Spleen (tissue), 7 donors: ENCODE measurements around the gene TTLL11.

ENCODE experiments used
- POLR2A ChIP-seq, 3 donors: fragments of 450-650 bp; IDR thresholded peaks; one replicate each; pipeline ENCODE4 v1.5.1; 2017; ENCODE audit warnings: antibody characterized with exemption in 3 of 3, mild to moderate bottlenecking in 1 of 3
- TF ChIP-seq, protein P1 (sequence below), 11 experiments: fragments of 200-600 bp in 7 of 11; fragments of 450-650 bp in 4 of 11; sonication (generic) in 4 of 11; IDR thresholded peaks in 8 of 11; conservative IDR thresholded peaks in 3 of 11; 1 replicate in 7 of 11; 2 replicates in 4 of 11; pipeline versions ENCODE4 v1.4.0 to v1.8.0; 2016 to 2021; ENCODE audit warnings: antibody characterized with exemption in 11 of 11, inconsistent platforms in 4 of 11, mild to moderate bottlenecking in 1 of 11
- donor health status: DM: no; HTN: no; CAD: no; lungs with moderate emphysema.
- donor health status: DM: no; HTN: no; CAD: no.
- donor health status: DM: no; HTN: no; CAD: no.

DNA sequence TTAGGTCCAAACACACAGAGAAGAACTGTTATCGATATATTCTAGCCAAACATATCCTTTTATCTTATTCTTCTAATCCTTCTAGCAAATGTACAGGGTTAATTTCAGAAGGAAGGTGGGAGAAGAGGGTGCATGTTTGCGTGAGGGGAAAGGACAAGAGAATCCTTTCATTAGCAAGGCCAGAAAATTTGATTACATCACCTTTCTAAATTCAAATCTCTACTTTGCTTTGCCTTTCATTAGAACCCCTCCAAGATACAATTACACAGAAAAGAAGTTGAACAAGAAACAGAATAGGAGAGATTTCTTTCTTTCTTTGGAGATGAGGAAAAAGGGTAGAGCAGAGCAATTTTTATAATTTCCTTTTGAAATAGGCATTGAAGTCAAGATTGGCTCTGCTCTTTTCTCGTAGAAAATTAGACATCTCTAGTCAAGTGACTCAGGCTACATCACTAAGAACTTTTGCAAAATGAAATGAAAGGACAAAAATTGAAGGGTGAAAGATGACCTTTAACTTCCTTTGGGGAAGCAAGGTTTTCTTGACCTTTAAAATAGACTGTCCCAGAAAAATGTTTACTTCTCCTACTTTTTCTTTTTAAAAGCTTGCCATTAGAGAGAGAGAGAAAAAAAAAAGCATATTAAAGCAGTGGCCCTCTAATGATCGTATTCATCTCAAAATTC is 81.2 kb downstream of the TTLL11 start:
- TF ChIP-seq, protein P1, sequence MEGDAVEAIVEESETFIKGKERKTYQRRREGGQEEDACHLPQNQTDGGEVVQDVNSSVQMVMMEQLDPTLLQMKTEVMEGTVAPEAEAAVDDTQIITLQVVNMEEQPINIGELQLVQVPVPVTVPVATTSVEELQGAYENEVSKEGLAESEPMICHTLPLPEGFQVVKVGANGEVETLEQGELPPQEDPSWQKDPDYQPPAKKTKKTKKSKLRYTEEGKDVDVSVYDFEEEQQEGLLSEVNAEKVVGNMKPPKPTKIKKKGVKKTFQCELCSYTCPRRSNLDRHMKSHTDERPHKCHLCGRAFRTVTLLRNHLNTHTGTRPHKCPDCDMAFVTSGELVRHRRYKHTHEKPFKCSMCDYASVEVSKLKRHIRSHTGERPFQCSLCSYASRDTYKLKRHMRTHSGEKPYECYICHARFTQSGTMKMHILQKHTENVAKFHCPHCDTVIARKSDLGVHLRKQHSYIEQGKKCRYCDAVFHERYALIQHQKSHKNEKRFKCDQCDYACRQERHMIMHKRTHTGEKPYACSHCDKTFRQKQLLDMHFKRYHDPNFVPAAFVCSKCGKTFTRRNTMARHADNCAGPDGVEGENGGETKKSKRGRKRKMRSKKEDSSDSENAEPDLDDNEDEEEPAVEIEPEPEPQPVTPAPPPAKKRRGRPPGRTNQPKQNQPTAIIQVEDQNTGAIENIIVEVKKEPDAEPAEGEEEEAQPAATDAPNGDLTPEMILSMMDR (IDR thresholded peaks at IDR 0.05 in 8 of 11, conservative IDR thresholded peaks at IDR 0.05 in 3 of 11) = no peak
- TF ChIP-seq POLR2A (IDR thresholded peaks at IDR 0.05) = no peak
